Measurements from ENCODE around the gene MNT.
"Not testable (repeated sequence)": the region's sequence is repeated elsewhere in the genome, so short reads cannot be mapped to it uniquely, and the experiment has no call there.

Gene MNT, protein sequence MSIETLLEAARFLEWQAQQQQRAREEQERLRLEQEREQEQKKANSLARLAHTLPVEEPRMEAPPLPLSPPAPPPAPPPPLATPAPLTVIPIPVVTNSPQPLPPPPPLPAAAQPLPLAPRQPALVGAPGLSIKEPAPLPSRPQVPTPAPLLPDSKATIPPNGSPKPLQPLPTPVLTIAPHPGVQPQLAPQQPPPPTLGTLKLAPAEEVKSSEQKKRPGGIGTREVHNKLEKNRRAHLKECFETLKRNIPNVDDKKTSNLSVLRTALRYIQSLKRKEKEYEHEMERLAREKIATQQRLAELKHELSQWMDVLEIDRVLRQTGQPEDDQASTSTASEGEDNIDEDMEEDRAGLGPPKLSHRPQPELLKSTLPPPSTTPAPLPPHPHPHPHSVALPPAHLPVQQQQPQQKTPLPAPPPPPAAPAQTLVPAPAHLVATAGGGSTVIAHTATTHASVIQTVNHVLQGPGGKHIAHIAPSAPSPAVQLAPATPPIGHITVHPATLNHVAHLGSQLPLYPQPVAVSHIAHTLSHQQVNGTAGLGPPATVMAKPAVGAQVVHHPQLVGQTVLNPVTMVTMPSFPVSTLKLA

DNA sequence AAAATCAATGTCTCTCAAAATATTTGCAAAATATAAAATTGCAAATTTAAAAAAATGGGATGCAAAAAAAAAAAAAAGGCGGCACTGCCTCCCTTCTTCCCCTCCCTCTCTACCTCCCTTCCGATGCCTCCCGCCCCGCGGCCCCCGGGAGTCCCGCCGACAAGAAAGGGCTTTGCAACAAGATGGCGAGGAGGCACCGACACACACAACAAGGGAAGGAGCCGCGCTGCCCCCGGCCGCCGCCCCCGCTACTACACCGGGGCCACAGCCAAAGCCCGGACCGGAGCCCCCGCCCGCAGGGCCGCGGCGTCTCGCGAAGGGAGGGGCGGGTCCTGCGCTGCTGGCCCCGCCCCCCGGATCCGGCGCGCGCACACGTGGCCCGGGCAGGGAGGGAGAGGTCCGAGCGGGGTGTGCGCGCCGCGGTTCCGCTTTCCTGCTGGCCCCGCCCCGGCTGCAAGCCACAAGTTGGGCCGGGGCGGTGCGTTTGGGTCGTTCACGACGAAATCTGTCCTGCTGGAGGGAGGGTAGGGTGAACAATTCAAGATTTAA lies at the start of gene MNT:
Gene MNT, minus strand, starts transcription at position 184 of the 549 bp plus-strand sequence. CDS start 348 bp downstream, outside the sequence.
- no peaks in the 10 kb centered on the region for H3K9me3 ChIP-seq (ENCODE audit: control insufficient read depth, insufficient read depth, low read depth, low read length)
- no peaks in the 10 kb centered on the region for H3K36me3 ChIP-seq (ENCODE audit: control insufficient read depth, insufficient read depth, low read length)
- H3K4me1 ChIP-seq (ENCODE audit: control insufficient read depth, insufficient read depth, low read length): peaks cover 25% of the 10 kb centered on the region
- no peaks in the 10 kb centered on the region for H3K27me3 ChIP-seq (ENCODE audit: control insufficient read depth, insufficient read depth, low read length)
- H3K27ac ChIP-seq (ENCODE audit: low read depth, low read length): peak within 1 kb of the TSS; percentile 93
- H3K9ac ChIP-seq (ENCODE audit: low read length): peak within 1 kb of the TSS; percentile 91
- H3K4me3 ChIP-seq (ENCODE audit: low read depth, low read length): peak within 1 kb of the TSS; percentile 93

DNA sequence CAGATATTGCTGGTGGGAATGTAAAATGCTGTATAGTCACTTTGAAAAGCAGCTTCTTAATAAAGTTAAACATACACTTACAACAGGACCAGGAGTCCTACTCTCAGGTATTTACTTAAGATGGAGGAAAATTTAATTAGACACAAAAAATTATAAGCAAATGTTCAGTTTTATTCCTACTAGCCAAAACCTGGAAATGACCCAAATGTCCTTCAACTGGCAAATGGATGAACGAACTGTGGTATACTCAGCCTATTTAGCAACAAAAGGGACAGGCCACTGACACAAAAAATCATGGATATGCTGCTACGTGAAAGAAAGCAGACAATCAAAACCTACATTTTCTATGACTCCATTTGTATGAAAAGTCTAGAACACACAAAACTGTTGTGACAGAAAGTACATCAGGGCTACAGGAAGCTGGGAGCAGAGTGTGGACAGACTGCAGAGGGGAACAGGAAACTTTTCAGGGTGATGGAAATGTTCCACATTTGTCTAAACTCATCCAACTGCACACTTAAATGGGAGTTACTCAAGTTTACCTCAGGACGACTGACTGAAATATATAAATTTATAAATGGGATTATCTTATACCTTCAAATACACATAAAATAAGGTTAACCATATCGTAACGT lies 49.3 kb upstream of the MNT start:
- H3K9me3 ChIP-seq (ENCODE audit: control insufficient read depth, insufficient read depth, low read depth, low read length): peaks cover 6% of the 10 kb centered on the region
- no peaks in the 10 kb centered on the region; the same call in 1 of the 2 replicates for H3K4me1 ChIP-seq (ENCODE audit: control insufficient read depth, insufficient read depth, low read length)
- no peak overlapping the region for H3K27ac ChIP-seq (ENCODE audit: low read depth, low read length)
- H3K27me3 ChIP-seq (ENCODE audit: control insufficient read depth, insufficient read depth, low read length): no peaks in the 10 kb centered on the region
- H3K9ac ChIP-seq (ENCODE audit: low read length): no peak overlapping the region
- no peak overlapping the region for H3K4me3 ChIP-seq (ENCODE audit: low read depth, low read length)
- peaks cover 19% of the 10 kb centered on the region for H3K36me3 ChIP-seq (ENCODE audit: control insufficient read depth, insufficient read depth, low read length)

DNA sequence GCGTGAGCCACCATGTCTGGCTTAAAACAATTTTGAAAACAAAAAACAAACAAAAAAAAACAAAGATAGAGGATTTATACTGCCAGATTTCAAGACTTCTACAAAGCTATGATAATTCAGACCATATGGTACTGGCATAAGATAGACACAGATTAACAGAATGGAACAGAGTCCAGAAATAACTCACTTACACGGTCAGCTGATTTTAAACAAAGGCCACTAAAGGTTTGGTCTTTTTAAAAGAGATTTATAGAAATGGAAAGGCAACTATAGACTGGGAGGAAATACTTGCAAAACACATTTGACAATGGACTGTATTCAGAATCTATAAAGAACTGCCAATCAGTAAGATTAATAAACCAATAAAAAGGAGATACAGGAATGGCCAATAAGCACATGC lies 48.6 kb upstream of the MNT start:
- H3K9ac ChIP-seq (ENCODE audit: low read length): no peak overlapping the region
- H3K27me3 ChIP-seq (ENCODE audit: control insufficient read depth, insufficient read depth, low read length): no peaks in the 10 kb centered on the region
- H3K9me3 ChIP-seq (ENCODE audit: control insufficient read depth, insufficient read depth, low read depth, low read length): peaks cover 6% of the 10 kb centered on the region
- no peaks in the 10 kb centered on the region; the same call in 1 of the 2 replicates for H3K4me1 ChIP-seq (ENCODE audit: control insufficient read depth, insufficient read depth, low read length)
- no peak overlapping the region for H3K27ac ChIP-seq (ENCODE audit: low read depth, low read length)
- no peak overlapping the region for H3K4me3 ChIP-seq (ENCODE audit: low read depth, low read length)
- peaks cover 19% of the 10 kb centered on the region for H3K36me3 ChIP-seq (ENCODE audit: control insufficient read depth, insufficient read depth, low read length)

DNA sequence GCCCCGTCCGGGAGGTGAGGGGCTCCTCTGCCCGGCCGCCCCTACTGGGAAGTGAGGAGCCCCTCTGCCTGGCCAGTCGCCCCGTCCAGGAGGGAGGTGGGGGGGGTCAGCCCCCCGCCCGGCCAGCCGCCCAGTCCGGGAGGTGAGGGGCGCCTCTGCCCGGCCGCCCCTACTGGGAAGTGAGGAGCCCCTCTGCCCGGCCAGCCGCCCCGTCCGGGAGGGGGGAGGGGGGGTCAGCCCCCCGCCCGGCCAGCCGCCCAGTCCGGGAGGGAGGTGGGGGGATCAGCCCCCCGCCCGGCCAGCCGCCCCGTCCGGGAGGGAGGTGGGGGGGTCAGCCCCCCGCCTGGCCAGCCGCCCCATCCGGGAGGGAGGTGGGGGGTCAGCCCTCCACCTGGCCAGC lies 46.6 kb upstream of the MNT start:
- H3K27me3 ChIP-seq (ENCODE audit: control insufficient read depth, insufficient read depth, low read length); H3K4me3 ChIP-seq (ENCODE audit: low read depth, low read length); H3K9ac ChIP-seq (ENCODE audit: low read length); H3K9me3 ChIP-seq (ENCODE audit: control insufficient read depth, insufficient read depth, low read depth, low read length); H3K4me1 ChIP-seq (ENCODE audit: control insufficient read depth, insufficient read depth, low read length); H3K27ac ChIP-seq (ENCODE audit: low read depth, low read length): not testable (repeated sequence)
- H3K36me3 ChIP-seq (ENCODE audit: control insufficient read depth, insufficient read depth, low read length): peaks cover 15% of the 10 kb centered on the region

DNA sequence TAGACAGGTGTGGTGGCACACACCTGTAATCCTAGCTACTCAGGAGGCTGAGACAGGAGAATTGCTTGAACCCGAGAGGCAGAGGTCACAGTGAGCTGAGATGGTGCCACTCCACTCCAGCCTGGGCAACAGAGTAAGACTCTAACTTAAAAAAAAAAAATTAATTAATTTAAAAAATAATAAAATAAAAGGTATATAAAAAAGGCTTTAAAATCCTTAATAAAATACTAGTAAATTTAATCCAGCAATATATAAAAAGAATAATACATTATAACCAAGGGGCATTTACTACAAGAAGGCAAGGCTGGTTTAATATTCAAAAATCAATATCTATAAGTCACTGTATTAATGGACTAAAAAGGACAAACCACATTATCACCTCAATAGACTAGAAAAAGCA lies 44.8 kb upstream of the MNT start:
- Histone ChIP-seq H3K9me3 (ENCODE audit: control insufficient read depth, insufficient read depth, low read depth, low read length) (peaks cover 6% of the 10 kb centered on the region), H3K27me3 (ENCODE audit: control insufficient read depth, insufficient read depth, low read length) (no peaks in the 10 kb centered on the region), H3K4me1 (ENCODE audit: control insufficient read depth, insufficient read depth, low read length) (no peaks in the 10 kb centered on the region; the same call in 1 of the 2 replicates), H3K36me3 (ENCODE audit: control insufficient read depth, insufficient read depth, low read length) (peaks cover 26% of the 10 kb centered on the region), H3K9ac (ENCODE audit: low read length) (no peak overlapping the region), H3K4me3 (ENCODE audit: low read depth, low read length) (no peak overlapping the region), H3K27ac (ENCODE audit: low read depth, low read length) (no peak overlapping the region)

DNA sequence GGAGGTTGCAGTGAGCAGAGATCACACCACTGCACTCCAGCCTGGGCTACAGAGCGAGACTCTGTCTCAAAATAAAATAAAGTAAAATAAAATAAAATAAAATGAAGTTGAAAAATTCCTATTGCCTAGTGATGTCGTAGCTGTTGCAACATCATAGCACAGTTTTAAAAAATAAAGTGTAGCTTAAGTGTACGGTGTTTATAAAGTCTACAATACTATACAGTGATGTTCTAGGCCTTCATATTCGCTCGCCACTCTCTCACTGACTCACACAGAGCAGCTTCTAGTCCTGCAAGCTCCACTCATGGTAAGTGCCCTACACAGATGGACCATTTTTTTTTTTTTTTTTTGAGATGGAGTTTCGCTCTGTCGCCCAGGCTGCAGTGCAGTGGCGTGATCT lies 43.5 kb upstream of the MNT start:
- H3K9ac ChIP-seq (ENCODE audit: low read length): no peak overlapping the region
- peaks cover 26% of the 10 kb centered on the region for H3K36me3 ChIP-seq (ENCODE audit: control insufficient read depth, insufficient read depth, low read length)
- H3K4me3 ChIP-seq (ENCODE audit: low read depth, low read length): no peak overlapping the region
- no peaks in the 10 kb centered on the region for H3K4me1 ChIP-seq (ENCODE audit: control insufficient read depth, insufficient read depth, low read length)
- peaks cover 6% of the 10 kb centered on the region for H3K9me3 ChIP-seq (ENCODE audit: control insufficient read depth, insufficient read depth, low read depth, low read length)
- no peaks in the 10 kb centered on the region for H3K27me3 ChIP-seq (ENCODE audit: control insufficient read depth, insufficient read depth, low read length)
- no peak overlapping the region for H3K27ac ChIP-seq (ENCODE audit: low read depth, low read length)

DNA sequence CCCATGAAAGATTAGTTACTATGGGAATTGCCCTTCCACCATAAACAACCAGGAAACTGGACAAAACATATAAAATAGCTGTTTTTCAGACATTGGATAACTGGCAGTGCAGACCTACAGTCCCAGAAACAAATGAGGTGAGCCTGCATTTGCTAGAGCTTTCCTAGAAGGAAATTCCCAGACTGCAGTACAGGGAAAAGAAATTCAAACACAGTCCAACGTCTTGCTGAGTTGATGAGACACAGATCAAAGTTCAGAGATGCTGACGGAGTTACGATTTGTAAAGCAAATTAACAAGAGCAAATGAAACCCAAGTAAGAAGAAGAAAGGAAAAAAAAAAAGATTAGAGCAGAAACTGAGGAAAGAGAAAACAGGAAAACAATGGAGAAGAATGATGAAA lies 41.3 kb upstream of the MNT start:
- peaks cover 6% of the 10 kb centered on the region for H3K9me3 ChIP-seq (ENCODE audit: control insufficient read depth, insufficient read depth, low read depth, low read length)
- peaks cover 41% of the 10 kb centered on the region for H3K36me3 ChIP-seq (ENCODE audit: control insufficient read depth, insufficient read depth, low read length)
- H3K4me3 ChIP-seq (ENCODE audit: low read depth, low read length): no peak overlapping the region
- H3K9ac ChIP-seq (ENCODE audit: low read length): no peak overlapping the region
- no peaks in the 10 kb centered on the region for H3K4me1 ChIP-seq (ENCODE audit: control insufficient read depth, insufficient read depth, low read length)
- H3K27me3 ChIP-seq (ENCODE audit: control insufficient read depth, insufficient read depth, low read length): no peaks in the 10 kb centered on the region
- no peak overlapping the region for H3K27ac ChIP-seq (ENCODE audit: low read depth, low read length)

DNA sequence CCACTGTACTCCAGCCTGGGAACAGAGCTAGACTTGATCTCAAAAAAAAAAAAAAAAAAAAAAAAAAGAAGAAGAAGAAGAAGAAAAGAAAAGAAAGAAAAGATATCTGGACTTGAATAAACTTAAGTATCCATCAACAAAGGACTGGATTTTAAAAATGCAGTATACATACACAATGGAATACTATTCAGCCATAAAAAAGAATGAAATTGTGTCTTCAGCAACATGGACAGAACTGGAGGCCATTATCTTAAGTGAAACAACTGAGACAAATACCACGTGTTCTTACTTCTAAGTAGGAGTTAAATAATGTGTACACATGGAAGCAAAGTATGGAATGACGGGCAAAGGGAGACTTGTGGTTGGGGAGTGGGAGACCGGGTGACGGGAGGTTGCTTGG lies 40.1 kb upstream of the MNT start:
- no peak overlapping the region for H3K9ac ChIP-seq (ENCODE audit: low read length)
- no peak overlapping the region for H3K27ac ChIP-seq (ENCODE audit: low read depth, low read length)
- peaks cover 48% of the 10 kb centered on the region for H3K36me3 ChIP-seq (ENCODE audit: control insufficient read depth, insufficient read depth, low read length)
- no peak overlapping the region for H3K4me3 ChIP-seq (ENCODE audit: low read depth, low read length)
- H3K4me1 ChIP-seq (ENCODE audit: control insufficient read depth, insufficient read depth, low read length): peaks cover 5% of the 10 kb centered on the region
- no peaks in the 10 kb centered on the region for H3K27me3 ChIP-seq (ENCODE audit: control insufficient read depth, insufficient read depth, low read length)
- H3K9me3 ChIP-seq (ENCODE audit: control insufficient read depth, insufficient read depth, low read depth, low read length): no peaks in the 10 kb centered on the region

DNA sequence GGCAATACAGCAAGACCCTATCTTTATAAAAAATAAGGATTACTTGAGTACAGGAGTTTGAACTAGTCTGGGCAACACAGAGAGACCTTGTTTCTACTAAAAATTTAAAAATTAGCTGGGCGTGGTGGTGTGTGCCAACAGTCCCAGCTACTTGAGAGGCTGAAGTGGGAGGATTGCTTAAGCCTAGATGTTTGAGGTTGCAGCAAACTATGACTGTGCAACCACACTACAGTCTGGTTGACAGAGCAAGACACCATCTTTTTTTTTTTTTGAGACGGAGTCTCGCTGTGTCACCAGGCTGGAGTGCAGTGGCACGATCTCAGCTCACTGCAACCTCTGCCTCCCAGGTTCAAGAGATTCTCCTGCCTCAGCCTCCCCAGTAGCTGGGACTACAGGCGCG lies 39.1 kb upstream of the MNT start:
- H3K27ac ChIP-seq (ENCODE audit: low read depth, low read length); H3K9ac ChIP-seq (ENCODE audit: low read length); H3K4me3 ChIP-seq (ENCODE audit: low read depth, low read length); H3K9me3 ChIP-seq (ENCODE audit: control insufficient read depth, insufficient read depth, low read depth, low read length); H3K27me3 ChIP-seq (ENCODE audit: control insufficient read depth, insufficient read depth, low read length): not testable (repeated sequence)
- Histone ChIP-seq H3K4me1 (ENCODE audit: control insufficient read depth, insufficient read depth, low read length) (peaks cover 14% of the 10 kb centered on the region), H3K36me3 (ENCODE audit: control insufficient read depth, insufficient read depth, low read length) (peaks cover 50% of the 10 kb centered on the region)

DNA sequence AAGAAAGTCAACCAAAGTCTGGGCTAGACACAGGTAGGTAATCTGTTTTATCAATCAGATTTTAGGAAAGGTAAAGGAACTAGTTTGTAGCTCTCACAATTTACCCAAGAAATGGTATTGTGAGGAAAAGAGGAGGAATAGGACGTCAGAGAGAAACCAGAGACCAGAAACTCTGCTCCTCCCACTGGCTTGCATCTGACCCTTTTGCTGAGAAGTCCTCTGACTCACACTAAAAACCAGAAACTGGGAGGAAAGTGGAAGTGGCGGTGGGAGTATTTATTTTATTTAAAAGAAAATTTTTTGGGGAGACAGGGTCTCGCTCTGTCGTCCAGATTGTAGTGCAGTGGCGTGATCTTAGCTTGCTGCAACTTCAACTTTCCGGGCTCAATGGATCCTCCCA lies 38.0 kb upstream of the MNT start:
- Histone ChIP-seq H3K4me3 (ENCODE audit: low read depth, low read length) (no peak overlapping the region), H3K36me3 (ENCODE audit: control insufficient read depth, insufficient read depth, low read length) (peaks cover 52% of the 10 kb centered on the region), H3K9me3 (ENCODE audit: control insufficient read depth, insufficient read depth, low read depth, low read length) (no peaks in the 10 kb centered on the region), H3K27me3 (ENCODE audit: control insufficient read depth, insufficient read depth, low read length) (no peaks in the 10 kb centered on the region), H3K9ac (ENCODE audit: low read length) (no peak overlapping the region), H3K27ac (ENCODE audit: low read depth, low read length) (no peak overlapping the region), H3K4me1 (ENCODE audit: control insufficient read depth, insufficient read depth, low read length) (peaks cover 26% of the 10 kb centered on the region)
